Gastroesophageal sphincter (tissue), 3 donors: ENCODE results near the gene SLC39A12.

Source experiments
- EP300 ChIP-seq: sonication (generic); formaldehyde crosslinking; IDR thresholded peaks from one replicate; pipeline ENCODE4 v1.6.1; 2017; ENCODE audit warnings: antibody characterized with exemption, mild to moderate bottlenecking
- POLR2A ChIP-seq, 2 donors: fragments of 450-650 bp; IDR thresholded peaks; one replicate each; pipeline ENCODE4 v1.6.1; 2017; ENCODE audit warnings: antibody characterized with exemption in 2 of 2, mild to moderate bottlenecking in 2 of 2, moderate library complexity in 1 of 2
- TF ChIP-seq, protein P1 (sequence below), 4 experiments: fragments of 200-600 bp in 2 of 4; fragments of 450-650 bp in 2 of 4; sonication (generic) in 1 of 4; IDR thresholded peaks; one replicate each; pipeline ENCODE4 v1.5.1; 2017 to 2019; ENCODE audit warnings: antibody characterized with exemption in 4 of 4, mild to moderate bottlenecking in 2 of 4, moderate library complexity in 2 of 4

DNA sequence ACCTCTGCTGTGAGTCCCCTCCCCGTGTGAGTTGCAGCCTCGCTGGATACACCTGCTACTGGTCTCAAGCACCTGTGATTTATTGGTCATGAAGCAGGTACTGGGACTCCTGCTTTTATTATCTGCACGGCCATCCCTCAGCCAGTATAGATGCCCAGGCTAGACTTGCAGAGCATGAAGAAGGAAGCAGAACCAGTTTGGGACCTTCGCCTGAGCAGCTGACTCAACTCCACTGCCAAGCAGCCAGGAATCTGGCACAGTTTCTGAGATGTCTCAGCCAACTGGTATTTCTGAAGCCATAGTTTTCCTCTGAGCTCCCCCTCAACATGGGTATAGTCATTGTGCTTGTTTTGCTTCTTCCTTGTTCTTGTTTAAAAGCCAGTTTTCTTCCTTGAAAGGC, 28.0 kb upstream of the SLC39A12 start:
- TF ChIP-seq POLR2A (IDR thresholded peaks at IDR 0.05) (no peak), EP300 (no peak)
- TF ChIP-seq, protein P1, sequence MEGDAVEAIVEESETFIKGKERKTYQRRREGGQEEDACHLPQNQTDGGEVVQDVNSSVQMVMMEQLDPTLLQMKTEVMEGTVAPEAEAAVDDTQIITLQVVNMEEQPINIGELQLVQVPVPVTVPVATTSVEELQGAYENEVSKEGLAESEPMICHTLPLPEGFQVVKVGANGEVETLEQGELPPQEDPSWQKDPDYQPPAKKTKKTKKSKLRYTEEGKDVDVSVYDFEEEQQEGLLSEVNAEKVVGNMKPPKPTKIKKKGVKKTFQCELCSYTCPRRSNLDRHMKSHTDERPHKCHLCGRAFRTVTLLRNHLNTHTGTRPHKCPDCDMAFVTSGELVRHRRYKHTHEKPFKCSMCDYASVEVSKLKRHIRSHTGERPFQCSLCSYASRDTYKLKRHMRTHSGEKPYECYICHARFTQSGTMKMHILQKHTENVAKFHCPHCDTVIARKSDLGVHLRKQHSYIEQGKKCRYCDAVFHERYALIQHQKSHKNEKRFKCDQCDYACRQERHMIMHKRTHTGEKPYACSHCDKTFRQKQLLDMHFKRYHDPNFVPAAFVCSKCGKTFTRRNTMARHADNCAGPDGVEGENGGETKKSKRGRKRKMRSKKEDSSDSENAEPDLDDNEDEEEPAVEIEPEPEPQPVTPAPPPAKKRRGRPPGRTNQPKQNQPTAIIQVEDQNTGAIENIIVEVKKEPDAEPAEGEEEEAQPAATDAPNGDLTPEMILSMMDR (IDR thresholded peaks at IDR 0.05), result no peak
